ENCODE data around the gene FZR1. TPM values are rescaled to one million over a fixed set of nuclear protein-coding genes. Genes with fewer than 3 reads are reported as not detected.

Gene FZR1
- polyA plus RNA-seq, 2 of the 4 experiments (the other 2 are of a cell fraction), result 13.9 to 18.1 TPM

- Histone ChIP-seq H3K27ac (0 out of 6 replicates have a peak overlapping the region, but pooled peaks of 1 of the 2 experiments have one; percentile 21), H3K4me3 (no peak overlapping the region), H3K9me3 (no peaks in the 10 kb centered on the region), H3K4me1 (peaks cover 2% of the 10 kb centered on the region; the same call in 2 of the 3 replicates), H3K4me2 (peak overlapping the region; percentile 64)
- CTCF ChIA-PET, result interaction anchor here (1.6 to 2.0 kb wide), 3 partner anchors 50 to 175 kb away, joined by 4 to 7 read pairs (median 4); no protein-coding TSS in a partner anchor
- FAIRE-seq, result no peak
- TF ChIP-seq HOXA7 (CRISPR knock-in tag; IDR thresholded peaks at IDR 0.05) (no peak), FOSL2 (IDR thresholded peaks at IDR 0.05) (no peak), FOSL2 (CRISPR knock-in tag; IDR thresholded peaks at IDR 0.05) (no peak), CBX2 (IDR thresholded peaks at IDR 0.05; ENCODE audit: borderline replicate concordance, low read depth) (no peak), NFE2L2 (conservative IDR thresholded peaks at IDR 0.05; ENCODE audit: low read length) (no peak), ZFP36 (IDR thresholded peaks at IDR 0.05; ENCODE audit: borderline replicate concordance, partially characterized antibody) (no peak), HEYL (CRISPR knock-in tag; IDR thresholded peaks at IDR 0.05) (no peak), USF2 (IDR thresholded peaks at IDR 0.05) (no peak), RNF2 (IDR thresholded peaks at IDR 0.05; ENCODE audit: borderline replicate concordance, low read depth) (no peak), PHF8 (IDR thresholded peaks at IDR 0.05; ENCODE audit: borderline replicate concordance, low read depth) (no peak), BCL3 (IDR thresholded peaks at IDR 0.05) (no peak), RFX5 (IDR thresholded peaks at IDR 0.05) (no peak)
- DNase-seq (ENCODE audit: low read depth in 1 of 2, low spot score in 1 of 2), result peak in 1 of 2 experiments; percentile 66
- peak in 1 of 2 experiments; percentile 56; a peak in 3 of 6 replicates for ATAC-seq
- 3% methylated on average over 4 of the region's 7 CpGs for WGBS (ENCODE audit: missing lambda C conversion rate)
- POLR2A ChIA-PET, result no interaction called here
Observed at GRCh38 chr19:3479177-3479833, 26.8 kb upstream of the FZR1 start.

- no peak for TF ChIP-seq E2F6 (IDR thresholded peaks at IDR 0.05; ENCODE audit: borderline replicate concordance, low read depth)
- TF ChIP-seq MYC (IDR thresholded peaks at IDR 0.05; ENCODE audit: borderline replicate concordance, low read length), result no peak
- TF ChIP-seq RAD21 (conservative IDR thresholded peaks at IDR 0.05 in 1 of 2, IDR thresholded peaks at IDR 0.05 in 1 of 2), result no peak
- TF ChIP-seq BHLHE40 (IDR thresholded peaks at IDR 0.05; ENCODE audit: low read depth, low read length), result no peak
- no peak for TF ChIP-seq CEBPB (IDR thresholded peaks at IDR 0.05)
- TF ChIP-seq USF2 (IDR thresholded peaks at IDR 0.05), result no peak
- TF ChIP-seq HOXA7 (CRISPR knock-in tag; IDR thresholded peaks at IDR 0.05), result no peak
- no peak for TF ChIP-seq NR3C1 (IDR thresholded peaks at IDR 0.05)
- TF ChIP-seq RNF2 (IDR thresholded peaks at IDR 0.05; ENCODE audit: borderline replicate concordance, low read depth), result no peak
- TF ChIP-seq ELK1 (IDR thresholded peaks at IDR 0.05; ENCODE audit: low read depth, low read length), result no peak
- no peak for TF ChIP-seq MAX (IDR thresholded peaks at IDR 0.05)
- POLR2A ChIA-PET, result no interaction called here
Observed at GRCh38 chr19:3479834-3480215, 26.3 kb upstream of the FZR1 start.

More at GRCh38 chr19:3479834-3480215, 26.3 kb upstream of the FZR1 start:
- Histone ChIP-seq H3K27ac (no peak overlapping the region), H3K4me2 (no peak overlapping the region; the same call in 2 of the 3 replicates), H3K9me3 (no peaks in the 10 kb centered on the region), H3K4me1 (no peaks in the 10 kb centered on the region; the same call in 2 of the 3 replicates), H3K4me3 (no peak overlapping the region)
- FAIRE-seq (no peak), ATAC-seq (peak; percentile 45 to 47; a peak in 5 of 6 replicates), DNase-seq (ENCODE audit: low read depth in 1 of 2, low spot score in 1 of 2) (peak in 1 of 2 experiments; percentile 47)
- 56% methylated on average over 6 of the region's 9 CpGs for WGBS (ENCODE audit: missing lambda C conversion rate)
- CTCF ChIA-PET, result interaction anchor here (1.0 to 2.0 kb wide), 5 partner anchors 50 to 175 kb away, joined by 3 to 7 read pairs (median 4); no protein-coding TSS in a partner anchor

All from A549 (cell line).